Measurements from ENCODE around the gene WDR6.

DNA sequence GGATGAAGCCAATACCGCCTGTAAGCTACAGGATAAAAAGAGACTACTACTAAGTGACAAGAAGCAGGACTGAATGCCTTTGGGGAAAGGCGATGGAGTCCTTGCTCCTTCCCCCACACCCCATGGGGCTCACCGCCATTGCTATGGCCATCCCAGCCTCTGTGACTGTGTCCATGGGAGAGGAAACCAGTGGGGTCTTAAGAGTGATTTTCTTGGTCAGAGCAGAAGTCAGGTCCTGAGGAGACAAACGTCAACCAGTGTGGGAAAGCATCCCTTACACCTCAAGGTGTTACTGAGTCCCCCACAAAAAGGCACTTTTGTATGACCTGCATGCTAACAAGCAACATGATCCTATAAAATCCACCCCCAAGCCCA, 21.1 kb downstream of the WDR6 start:
- TF ChIP-seq GATA2 (IDR thresholded peaks at IDR 0.05; ENCODE audit: low read depth, low read length) (no peak), GATA3 (IDR thresholded peaks at IDR 0.05; ENCODE audit: low read depth, low read length) (no peak)
